Activated CD4-positive, alpha-beta T cell treated with anti-CD3 and anti-CD28 coated beads, Interleukin-2, amount 50 U/mL, for 16 hours (primary cell): ENCODE measurements around the gene CYP2C18.
"Not testable (repeated sequence)": the region's sequence is repeated elsewhere in the genome, so short reads cannot be mapped to it uniquely, and the experiment has no call there.

Experiments
- DNase-seq: peaks from one replicate; pipeline ENCODE4 v3.0.0-alpha.2; 2020

Gene CYP2C18

DNA sequence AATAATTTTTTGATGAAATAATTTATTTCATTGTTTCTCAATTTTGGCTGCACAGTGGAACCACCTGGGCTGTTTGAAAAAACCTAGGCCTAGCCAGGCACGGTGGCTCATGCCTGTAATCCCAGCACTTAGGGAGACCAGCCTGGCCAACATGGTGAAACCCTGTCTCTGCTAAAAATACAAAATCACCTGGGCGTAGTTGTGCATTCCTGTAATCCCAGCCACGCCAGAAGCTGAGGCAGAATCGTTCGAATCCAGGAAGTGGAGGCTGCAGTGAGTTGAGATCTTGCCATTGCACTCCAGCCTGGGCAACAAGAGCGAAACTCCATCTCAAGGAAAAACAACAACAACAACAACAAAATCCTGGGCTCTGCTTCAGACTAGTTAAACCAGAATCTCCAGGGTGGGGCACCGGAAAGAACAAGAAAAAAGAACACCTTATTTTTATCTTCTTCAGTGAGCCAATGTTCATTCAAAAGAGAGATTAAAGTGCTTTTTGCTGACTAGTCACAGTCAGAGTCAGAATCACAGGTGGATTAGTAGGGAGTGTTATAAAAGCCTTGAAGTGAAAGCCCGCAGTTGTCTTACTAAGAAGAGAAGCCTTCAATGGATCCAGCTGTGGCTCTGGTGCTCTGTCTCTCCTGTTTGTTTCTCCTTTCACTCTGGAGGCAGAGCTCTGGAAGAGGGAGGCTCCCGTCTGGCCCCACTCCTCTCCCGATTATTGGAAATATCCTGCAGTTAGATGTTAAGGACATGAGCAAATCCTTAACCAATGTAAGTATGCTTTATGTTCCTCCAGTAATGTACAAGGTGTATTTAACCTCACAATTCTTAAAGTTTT, at the start of gene CYP2C18:
Gene CYP2C18 (plus strand): TSS at position 516 of the 841 bp plus-strand sequence. CDS start 91 bp downstream, at position 607.
- no peak for DNase-seq

DNA sequence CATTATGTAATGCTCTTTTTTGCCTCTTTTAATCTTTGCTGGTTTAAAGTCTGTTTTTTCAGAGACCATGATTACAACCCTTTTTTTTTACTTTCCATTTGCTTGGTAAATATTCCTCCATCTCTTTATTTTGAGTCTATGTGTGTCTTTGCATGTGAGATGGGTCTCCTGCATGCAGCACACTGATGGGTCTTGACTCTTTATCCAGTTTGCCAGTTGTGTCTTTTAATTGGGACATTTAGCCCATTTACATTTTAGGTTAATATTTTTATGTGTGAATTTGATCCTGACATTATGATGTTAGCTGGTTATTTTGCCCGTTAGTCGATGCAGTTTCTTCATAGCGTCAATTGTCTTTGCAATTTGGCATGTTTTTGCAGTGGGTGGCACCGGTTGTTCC, 45.4 kb upstream of the CYP2C18 start:
- not testable (repeated sequence) for DNase-seq

DNA sequence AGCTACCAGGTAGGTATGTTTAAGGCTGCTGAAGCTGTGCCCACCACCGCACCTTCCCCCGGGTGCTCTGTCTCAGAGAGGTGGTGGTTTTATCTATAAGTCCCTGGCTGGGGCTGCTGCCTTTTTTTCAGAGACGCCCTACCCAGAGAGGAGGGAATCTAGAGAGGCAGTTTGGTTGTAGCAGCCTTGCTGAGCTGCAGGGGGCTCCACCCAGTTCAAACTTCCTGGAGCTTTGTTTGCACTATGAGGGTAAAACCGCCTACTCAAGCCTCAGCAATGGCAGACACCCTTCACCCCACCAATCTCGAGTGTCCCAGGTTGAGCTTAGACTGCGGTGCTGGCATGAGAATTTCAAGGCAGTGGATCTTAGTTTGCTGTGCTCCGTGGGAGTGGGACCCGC, 43.6 kb upstream of the CYP2C18 start:
- DNase-seq = no peak

DNA sequence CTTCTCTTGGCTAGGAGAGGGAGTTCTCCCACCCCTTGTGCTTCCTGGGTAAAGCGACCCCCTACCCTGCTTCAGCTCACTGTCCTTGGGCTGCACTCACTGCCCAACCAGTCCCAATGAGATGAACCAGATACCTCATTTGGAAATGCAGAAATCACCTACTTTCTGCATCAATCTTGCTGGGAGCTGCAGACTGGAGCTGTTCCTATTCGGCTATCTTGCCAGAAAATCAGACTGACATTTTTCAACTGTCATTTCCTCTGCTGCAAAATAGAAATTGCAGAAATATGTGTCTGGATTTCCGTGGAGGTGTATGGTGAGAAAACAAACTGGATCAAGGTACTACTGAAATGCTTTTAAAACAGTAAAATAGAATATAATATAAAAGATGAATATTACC, 43.0 kb upstream of the CYP2C18 start:
- DNase-seq = no peak

DNA sequence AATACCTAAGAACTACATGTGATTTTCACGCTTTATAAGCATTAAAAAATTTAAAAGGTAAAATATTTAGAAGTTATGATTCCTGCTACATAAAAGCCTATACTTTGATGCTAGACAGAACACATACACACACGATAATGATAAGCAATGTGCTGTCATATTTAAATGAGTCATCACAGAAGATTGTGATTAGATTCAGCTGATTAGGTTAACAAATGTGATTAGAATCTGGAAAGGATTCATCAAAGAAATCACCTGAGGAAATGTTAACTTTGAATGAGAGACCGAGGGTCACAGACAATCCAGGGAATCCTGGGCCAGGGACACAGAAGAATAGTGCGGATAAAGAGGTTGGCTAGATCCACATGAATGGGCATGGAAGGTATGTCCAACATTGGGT, 42.0 kb upstream of the CYP2C18 start:
- DNase-seq = no peak

DNA sequence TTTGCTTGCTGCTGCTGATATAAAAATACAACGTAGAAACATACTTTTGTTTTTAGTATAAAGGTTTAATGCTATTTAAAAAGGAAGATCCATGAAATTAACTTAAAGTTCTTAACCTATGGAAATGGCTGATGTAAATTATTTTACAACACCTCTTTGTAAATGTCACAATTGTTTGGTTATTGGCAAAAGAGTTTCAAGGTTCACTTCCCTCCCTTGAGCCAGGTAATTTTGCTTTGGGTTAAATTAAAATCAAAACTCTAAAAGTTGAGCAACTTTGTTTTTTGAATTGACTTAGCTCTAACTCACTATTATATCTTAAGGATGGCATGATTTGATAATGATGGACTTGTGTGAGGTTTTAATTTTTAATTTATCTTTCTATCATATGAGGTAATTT, 39.2 kb upstream of the CYP2C18 start:
- DNase-seq = no peak

DNA sequence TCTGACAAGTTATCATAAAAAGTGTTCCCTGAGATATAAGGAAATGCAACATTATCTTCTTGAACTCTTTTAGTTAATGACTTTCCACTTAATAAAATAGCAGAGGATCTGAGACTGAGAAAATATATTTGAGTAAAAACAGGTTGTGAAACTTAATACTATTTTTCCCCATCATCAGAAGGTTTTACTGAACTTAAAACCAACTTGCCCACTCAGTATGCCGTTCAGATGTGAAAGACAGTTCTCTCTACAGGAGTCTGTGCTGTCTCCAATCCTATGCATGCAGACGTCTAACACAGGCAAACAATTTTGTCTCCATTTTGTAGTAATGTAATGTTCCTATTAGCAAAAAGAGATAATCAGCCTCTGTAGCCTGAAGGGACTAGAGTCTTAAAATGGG, 38.2 kb upstream of the CYP2C18 start:
- no peak for DNase-seq

DNA sequence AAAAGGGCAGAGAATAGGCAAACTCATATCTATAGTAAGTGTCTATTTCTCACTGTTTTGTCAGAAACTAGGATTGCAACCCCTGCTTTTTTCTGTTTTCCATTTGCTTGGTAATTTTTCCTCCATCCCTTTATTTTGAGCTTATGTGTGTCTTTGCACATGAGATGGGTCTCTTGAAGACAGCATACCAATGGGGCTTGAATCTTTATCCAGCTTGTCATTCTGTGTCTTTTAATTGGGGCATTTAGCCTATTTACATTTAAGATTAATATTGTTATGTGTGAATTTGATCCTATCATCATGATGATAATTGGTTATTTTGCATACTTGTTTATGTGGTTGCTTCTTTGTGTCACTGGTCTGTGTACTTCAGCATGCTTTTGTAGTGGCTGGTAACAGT, 28.3 kb upstream of the CYP2C18 start:
- not testable (repeated sequence) for DNase-seq

DNA sequence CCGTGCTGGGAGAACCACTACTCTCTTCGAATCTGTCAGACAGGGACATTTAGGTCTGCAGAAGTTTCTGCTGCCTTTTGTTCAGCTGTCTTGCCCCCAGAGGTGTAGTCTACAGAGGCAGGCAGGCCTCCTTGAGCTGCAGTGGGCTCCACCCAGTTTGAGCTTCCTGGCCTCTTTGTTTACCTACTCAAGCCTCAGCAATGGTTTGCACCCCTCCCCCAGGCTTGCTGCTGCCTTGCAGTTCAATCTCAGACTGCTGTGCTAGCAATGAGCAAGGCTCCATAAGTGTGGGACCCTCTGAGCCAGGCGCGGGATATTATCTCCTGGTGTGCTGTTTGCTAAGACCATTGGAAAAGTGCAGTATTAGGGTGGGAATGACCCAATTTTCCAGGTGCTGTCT, 20.5 kb upstream of the CYP2C18 start:
- DNase-seq = not testable (repeated sequence)

DNA sequence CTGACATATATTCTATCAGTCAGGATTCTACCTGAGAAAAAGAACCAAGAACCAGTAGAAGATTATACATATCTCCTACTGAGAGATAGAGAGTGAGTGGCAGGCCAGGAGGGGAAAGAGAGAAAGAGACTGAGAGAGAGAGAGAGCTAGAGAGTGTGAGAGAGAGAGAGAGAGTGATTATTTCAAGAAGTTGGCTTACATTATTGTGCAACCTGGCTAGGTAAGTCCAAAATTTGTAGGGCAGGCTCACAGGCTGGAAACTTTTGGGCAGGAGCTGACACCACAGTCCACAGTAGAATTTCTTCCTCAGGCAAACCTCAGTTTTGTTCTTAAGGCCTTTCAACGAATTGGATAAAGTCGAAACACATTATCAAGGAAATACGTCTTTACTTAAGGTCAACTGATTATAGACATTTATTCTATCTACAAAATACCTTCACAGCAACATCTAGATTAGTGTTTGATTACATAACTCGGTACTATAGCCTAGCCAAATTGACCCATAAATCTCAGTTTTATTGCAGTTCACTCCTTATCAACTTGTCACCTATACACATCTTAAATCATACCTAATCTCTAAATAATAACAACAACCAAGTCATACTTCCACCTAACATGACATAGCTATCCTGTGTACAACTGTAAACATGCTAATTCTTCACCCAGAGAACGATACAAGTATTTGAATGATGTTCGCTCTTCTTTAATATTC, 17.0 kb upstream of the CYP2C18 start:
- no peak for DNase-seq

DNA sequence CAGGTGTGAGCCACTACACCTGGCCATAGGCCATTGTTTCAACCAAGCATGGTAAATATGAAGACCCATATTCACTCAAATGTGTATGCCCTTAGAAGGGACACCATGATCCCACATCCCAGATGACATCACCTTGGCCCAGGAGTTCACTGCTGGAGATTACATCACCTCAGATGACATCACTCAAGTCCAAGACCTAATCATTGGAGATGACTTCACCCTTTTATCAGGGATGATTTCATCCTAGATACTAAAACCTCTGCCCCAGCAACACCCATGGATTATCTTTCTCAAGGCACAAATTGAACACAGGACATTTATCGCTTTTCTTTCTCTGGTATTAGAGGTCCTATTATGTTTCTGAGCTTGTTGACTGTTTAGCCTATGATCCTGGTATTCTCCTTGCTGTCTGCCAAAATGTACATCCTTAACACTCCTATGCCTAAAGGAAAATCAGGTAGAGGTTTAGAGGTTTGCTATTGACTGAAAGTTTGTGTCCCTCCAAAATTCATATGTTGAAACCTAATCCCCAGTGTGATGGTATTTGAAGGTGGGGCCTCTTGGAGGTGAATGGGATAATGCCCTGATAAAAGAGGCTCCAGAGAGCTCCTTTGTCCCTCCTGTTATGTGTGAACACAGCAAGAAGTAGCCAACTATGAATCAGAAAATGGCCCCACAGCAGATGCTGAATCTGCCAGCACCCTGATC, 9.8 kb upstream of the CYP2C18 start:
- no peak for DNase-seq

DNA sequence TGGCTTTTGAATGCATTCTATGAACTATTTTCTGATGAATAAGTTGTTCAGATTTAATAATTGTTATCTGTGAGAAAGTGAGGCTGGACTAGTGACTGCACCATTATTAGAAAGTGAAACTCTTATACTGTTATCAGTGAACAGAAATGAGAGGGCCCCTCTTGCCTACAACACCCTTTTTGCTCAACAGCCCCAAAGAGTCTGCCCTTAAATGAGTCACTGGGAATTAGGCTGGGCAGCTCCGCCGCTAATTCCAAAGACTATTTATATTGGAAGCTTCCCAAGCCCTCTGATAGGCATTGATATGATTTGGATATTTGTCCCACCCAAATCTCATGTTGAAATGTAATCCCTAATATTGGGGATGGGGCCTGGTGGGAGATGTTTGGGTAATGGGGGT, 7.0 kb upstream of the CYP2C18 start:
- no peak for DNase-seq

DNA sequence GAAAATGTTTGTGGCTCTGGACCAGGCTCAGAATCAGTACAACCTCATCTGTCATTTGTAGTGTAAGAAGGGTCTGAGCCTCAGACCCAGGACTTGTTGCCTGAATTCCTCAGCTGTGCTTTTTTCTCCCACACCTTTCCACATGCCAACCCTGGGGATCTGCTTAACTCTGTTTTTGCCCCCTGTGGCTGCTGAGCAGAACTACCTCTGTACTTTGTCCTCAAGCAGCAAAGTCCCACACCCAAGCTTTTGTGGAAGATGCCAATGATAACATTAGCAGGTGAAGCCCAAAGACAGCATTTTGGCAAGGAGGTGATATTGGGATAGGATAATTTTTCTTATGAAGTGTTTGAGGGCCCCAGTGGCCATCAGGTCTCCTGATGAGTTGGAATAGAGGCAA, 5.8 kb upstream of the CYP2C18 start:
- DNase-seq = no peak

DNA sequence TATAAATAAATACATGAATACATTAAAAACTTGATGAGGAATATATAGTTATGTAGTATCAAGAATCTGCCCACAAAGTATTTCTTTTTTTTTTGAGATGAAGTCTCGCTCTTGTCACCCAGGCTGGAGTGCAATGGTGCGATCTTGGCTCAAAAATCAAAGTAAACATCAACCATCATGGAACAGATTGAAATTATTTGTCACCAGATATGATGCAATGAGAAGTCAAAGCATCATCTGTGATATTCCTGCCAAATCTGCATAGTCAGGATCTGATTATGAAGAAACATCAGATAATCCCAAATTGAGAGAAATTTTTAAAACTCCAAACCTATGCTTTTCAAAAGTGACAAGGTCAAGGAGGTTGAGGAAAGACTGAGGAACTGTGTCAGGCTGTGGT, 5.1 kb upstream of the CYP2C18 start:
- DNase-seq = no peak

DNA sequence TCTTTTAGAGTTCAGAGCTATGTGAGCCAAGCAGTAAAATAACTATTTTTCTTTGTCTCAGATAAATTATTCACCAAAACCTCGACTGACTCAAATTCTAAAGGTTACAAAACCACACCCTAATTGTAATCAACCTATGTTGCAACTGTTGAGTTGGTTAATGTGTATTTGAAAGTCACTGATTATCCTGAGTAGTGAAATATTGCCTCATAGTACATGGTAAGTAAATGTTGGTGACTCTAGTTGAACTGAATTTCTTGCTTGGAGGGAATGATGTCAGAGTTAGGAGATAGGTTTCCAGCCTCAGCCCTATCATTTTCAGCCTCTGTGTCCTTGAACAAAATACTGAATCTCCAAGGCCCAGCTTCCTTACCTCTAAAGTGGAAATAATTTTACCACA, 3.0 kb upstream of the CYP2C18 start:
- DNase-seq = no peak

DNA sequence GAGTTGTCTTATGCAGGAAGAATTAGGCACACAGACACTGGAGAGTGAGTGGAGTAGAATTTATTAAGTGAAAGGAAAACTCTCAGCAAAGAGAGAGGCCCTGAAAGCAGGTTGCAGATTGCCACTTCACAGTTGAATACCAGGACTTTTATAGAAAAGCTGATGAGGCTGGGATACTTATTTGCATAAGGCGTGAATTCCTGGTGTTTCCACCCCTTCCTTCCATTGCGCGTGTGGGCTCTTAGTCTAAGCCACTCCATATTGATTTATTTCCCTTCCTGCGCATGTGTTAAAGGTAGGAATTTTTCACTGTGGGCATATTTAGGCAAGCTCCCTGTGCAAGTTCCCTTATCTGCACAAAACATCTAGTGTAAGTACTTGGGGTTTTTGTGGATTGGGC, 893 bp upstream of the CYP2C18 start:
- DNase-seq = not testable (repeated sequence)

DNA sequence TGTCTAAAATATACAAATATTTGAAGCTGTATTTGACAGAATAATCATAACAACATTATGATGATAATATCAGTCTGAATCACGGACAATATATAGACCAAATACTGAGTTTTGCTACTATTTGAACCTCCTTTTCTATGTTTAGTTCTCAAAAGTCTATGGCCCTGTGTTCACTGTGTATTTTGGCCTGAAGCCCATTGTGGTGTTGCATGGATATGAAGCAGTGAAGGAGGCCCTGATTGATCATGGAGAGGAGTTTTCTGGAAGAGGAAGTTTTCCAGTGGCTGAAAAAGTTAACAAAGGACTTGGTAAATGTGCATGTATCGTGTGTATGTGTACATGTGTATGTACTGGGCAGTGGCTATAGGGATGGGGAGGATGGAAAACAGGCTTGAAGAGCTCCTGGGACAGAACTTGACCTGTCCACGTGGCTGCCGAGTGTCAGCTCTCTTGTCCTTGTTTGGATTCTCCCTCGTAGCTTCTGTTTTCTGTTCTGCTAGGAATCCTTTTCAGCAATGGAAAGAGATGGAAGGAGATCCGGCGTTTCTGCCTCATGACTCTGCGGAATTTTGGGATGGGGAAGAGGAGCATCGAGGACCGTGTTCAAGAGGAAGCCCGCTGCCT, 4.2 kb downstream of the CYP2C18 start:
- no peak for DNase-seq

DNA sequence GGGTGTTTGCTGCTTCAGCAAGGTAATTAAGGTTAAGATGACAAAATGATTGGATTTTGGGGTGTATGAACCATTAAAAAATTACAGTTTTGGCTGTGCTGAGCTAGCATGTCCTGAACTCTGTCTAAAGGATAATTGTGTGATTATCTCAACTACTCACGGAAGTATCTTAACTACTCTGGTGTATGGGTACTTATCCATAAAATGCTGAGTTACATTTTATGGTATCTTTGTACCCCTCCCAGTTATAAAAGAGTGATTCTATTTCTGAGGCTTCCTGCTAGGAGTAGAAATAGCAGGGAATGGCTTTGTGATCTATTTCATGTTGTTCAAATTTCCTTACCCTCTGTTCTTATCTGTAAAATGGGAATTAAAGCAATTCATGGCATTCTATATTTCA, 22.6 kb downstream of the CYP2C18 start:
- no peak for DNase-seq

DNA sequence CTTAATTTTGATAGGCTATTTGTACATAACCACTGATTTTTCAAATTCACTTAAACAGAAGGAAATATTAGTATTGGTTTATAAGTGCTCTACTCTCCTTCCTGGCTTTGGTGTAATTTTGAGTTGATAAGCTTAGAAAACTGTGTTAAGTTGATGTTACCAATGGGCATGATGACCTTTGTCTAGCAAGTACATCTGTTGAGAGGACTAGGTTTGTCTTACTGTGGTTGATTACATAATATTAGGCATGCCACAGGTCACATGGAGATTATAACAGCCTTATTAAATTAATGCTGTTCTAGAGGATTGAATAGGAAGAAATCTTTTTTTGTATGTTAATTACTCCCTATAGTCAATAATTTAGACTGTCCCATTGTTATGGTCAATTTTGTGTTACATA, 27.0 kb downstream of the CYP2C18 start:
- no peak for DNase-seq

DNA sequence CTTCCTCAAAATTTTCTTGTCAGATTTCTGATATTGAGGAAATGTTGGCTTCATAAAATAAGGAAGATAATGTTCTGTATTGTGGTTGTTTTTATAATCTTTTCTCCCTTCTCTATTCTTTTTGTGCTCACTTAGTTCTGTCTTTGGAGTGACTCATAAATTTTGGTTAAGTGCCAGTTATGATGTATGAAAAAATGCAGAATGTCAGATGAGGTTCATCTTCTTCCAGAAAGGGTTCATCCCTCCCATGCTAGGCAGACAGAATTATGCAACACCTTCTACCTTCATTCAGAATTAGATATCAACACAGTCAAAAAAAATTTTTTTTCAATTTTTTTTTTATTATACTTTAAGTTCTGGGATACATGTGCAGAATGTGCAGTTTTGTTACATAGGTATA, 42.3 kb downstream of the CYP2C18 start:
- no peak for DNase-seq

DNA sequence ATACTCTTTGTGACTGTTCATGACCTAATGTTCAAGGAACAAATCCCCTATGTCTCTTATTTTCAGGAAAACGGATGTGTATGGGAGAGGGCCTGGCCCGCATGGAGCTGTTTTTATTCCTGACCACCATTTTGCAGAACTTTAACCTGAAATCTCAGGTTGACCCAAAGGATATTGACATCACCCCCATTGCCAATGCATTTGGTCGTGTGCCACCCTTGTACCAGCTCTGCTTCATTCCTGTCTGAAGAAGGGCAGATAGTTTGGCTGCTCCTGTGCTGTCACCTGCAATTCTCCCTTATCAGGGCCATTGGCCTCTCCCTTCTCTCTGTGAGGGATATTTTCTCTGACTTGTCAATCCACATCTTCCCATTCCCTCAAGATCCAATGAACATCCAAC, 51.7 kb downstream of the CYP2C18 start:
- DNase-seq = no peak

DNA sequence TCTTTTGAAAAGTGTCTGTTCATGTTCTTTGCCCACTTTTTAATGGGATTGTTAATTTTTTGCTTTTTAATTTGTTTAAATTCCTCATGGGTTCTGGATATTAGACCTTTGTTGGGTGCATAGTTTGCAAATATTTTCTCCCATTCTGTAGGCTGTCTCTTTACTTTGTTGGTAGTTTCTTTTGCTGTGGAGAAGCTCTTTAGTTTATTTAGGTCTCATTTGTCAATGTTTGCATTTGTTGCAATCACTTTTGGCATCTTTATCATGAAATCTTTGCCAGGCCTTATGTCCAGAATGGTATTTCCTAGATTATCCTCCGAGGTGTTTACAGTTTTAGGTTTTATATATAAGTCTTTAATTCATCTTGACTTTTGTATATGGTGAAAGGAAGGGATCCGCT, 55.1 kb downstream of the CYP2C18 start:
- DNase-seq = no peak

DNA sequence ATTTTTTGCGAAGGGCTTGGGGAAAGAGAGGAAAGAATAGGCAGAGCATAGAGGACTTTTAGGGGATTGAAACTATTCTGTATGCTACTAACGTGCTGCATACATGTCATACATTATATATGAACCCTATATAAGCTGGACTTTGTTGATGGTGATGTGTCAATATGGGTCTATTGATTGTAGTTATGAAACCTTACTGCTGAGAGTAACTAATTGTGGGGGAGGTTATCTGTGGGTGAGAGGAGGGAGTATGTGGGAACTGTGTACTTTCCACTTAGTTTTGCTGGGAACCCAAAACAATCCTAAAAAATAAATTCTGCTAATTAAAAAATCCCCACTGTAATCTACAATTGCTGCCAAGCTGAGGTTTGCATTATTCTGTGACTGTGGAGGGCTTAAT, 63.6 kb downstream of the CYP2C18 start:
- no peak for DNase-seq
